ENCODE data around the gene TTC24.

TTC24 gene

DNA sequence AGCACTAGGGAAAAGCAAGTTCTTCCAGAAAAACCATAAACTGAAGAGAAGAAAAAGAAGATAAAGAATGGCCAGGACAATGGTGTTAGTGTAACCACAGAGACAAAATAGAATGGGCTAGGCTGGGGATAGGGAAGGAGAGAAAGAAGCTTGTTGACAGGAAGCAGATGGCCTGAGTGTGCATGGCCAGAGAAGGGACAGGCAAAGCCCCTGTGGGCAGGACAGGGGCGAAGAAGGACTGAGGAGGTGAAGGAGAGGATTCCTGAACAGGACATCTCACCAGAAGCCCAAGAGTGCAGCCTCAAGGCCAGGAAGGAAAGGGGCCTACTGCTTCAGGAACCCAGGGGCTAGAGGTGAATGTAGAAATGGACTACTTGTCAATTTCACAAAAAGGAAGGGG, 36.5 kb upstream of the TTC24 start:
- peaks cover 30% of the 10 kb centered on the region for H3K36me3 ChIP-seq (ENCODE audit: control insufficient read depth, low read length)
- H3K4me2 ChIP-seq (ENCODE audit: low read length) = no peak overlapping the region
- H3K79me2 ChIP-seq (ENCODE audit: control insufficient read depth, low read length) = no peaks in the 10 kb centered on the region
- H3K9me3 ChIP-seq (ENCODE audit: control insufficient read depth, insufficient read depth, low read length) = no peaks in the 10 kb centered on the region
- H3F3A ChIP-seq (ENCODE audit: control insufficient read depth, insufficient read depth) = no peaks in the 10 kb centered on the region
- H3K27ac ChIP-seq (ENCODE audit: low read depth, low read length) = no peak overlapping the region
- no peak overlapping the region for H3K4me3 ChIP-seq (ENCODE audit: low read length)
- no peaks in the 10 kb centered on the region for H3K9me2 ChIP-seq (replicated peaks; ENCODE audit: control insufficient read depth, low read length)
- H3K4me1 ChIP-seq (ENCODE audit: control insufficient read depth, low read length) = peaks cover 8% of the 10 kb centered on the region
- no peaks in the 10 kb centered on the region for H3K27me3 ChIP-seq (ENCODE audit: control insufficient read depth, low read length)
- no peaks in the 10 kb centered on the region for H4K20me1 ChIP-seq (ENCODE audit: control insufficient read depth, insufficient read depth, low read depth, low read length)
- no peak for TF ChIP-seq CTCF (IDR thresholded peaks at IDR 0.05; ENCODE audit: low read depth, low read length, poor library complexity, severe bottlenecking)
- TF ChIP-seq EZH2phosphoT487 (IDR thresholded peaks at IDR 0.05; ENCODE audit: borderline replicate concordance, low read length) = no peak

- no peak overlapping the region for H3K27ac ChIP-seq (ENCODE audit: low read depth, low read length)
- no peaks in the 10 kb centered on the region for H3K9me3 ChIP-seq (ENCODE audit: control insufficient read depth, insufficient read depth, low read length)
- H3K9me2 ChIP-seq (replicated peaks; ENCODE audit: control insufficient read depth, low read length) = no peaks in the 10 kb centered on the region
- H3K4me3 ChIP-seq (ENCODE audit: low read length) = no peak overlapping the region
- H4K20me1 ChIP-seq (ENCODE audit: control insufficient read depth, insufficient read depth, low read depth, low read length) = no peaks in the 10 kb centered on the region
- H3F3A ChIP-seq (ENCODE audit: control insufficient read depth, insufficient read depth) = no peaks in the 10 kb centered on the region
- peaks cover 19% of the 10 kb centered on the region for H3K36me3 ChIP-seq (ENCODE audit: control insufficient read depth, low read length)
- H3K27me3 ChIP-seq (ENCODE audit: control insufficient read depth, low read length) = no peaks in the 10 kb centered on the region
- H3K4me2 ChIP-seq (ENCODE audit: low read length) = no peak overlapping the region
- TF ChIP-seq CTCF (IDR thresholded peaks at IDR 0.05; ENCODE audit: low read depth, low read length, poor library complexity, severe bottlenecking) (no peak), EZH2phosphoT487 (IDR thresholded peaks at IDR 0.05; ENCODE audit: borderline replicate concordance, low read length) (no peak)
- peaks cover 9% of the 10 kb centered on the region for H3K4me1 ChIP-seq (ENCODE audit: control insufficient read depth, low read length)
- H3K79me2 ChIP-seq (ENCODE audit: control insufficient read depth, low read length) = no peaks in the 10 kb centered on the region
Measured at GRCh38 chr1:156544592-156545102, 34.9 kb upstream of the TTC24 start.

DNA sequence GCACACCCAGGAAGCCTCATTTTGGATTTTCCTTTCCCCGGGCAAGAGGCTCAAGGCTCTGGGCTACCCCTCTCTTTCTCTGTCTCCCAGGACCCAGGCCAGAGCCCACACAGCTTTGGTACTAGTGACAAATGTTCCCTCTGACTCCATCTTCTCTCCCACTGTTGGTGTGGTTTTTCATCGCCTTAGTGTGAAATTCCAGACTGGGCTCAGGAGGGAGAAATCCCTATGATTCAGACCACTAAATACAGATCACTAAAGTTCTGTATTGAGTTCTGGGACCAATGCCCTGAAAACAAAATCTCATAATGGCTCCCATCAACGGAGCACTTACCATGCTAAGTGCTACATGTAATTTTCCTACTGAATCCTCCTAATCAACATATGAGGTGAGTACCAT, 33.3 kb upstream of the TTC24 start:
- Histone ChIP-seq H3K27ac (ENCODE audit: low read depth, low read length) (no peak overlapping the region), H4K20me1 (ENCODE audit: control insufficient read depth, insufficient read depth, low read depth, low read length) (no peaks in the 10 kb centered on the region), H3K36me3 (ENCODE audit: control insufficient read depth, low read length) (peaks cover 20% of the 10 kb centered on the region)

More for the DNA sequence above, 33.3 kb upstream of the TTC24 start:
- H3K4me3 ChIP-seq (ENCODE audit: low read length) = no peak overlapping the region
- H3K79me2 ChIP-seq (ENCODE audit: control insufficient read depth, low read length) = no peaks in the 10 kb centered on the region
- H3K4me2 ChIP-seq (ENCODE audit: low read length) = no peak overlapping the region
- no peaks in the 10 kb centered on the region for H3K9me3 ChIP-seq (ENCODE audit: control insufficient read depth, insufficient read depth, low read length)
- no peaks in the 10 kb centered on the region for H3K27me3 ChIP-seq (ENCODE audit: control insufficient read depth, low read length)
- no peak for TF ChIP-seq EZH2phosphoT487 (IDR thresholded peaks at IDR 0.05; ENCODE audit: borderline replicate concordance, low read length)
- TF ChIP-seq CTCF (IDR thresholded peaks at IDR 0.05; ENCODE audit: low read depth, low read length, poor library complexity, severe bottlenecking) = no peak
- H3K9me2 ChIP-seq (replicated peaks; ENCODE audit: control insufficient read depth, low read length) = no peaks in the 10 kb centered on the region
- peaks cover 21% of the 10 kb centered on the region for H3K4me1 ChIP-seq (ENCODE audit: control insufficient read depth, low read length)
- no peaks in the 10 kb centered on the region for H3F3A ChIP-seq (ENCODE audit: control insufficient read depth, insufficient read depth)

All from DOHH2 (cell line).